ENCODE data around the gene TSPEAR. TPM values are rescaled to one million over a fixed set of nuclear protein-coding genes. Genes with fewer than 3 reads are reported as not detected.
"Not testable (repeated sequence)": the region's sequence is repeated elsewhere in the genome, so short reads cannot be mapped to it uniquely, and the experiment has no call there.

Gene TSPEAR
- total RNA-seq, 2 experiments from 2014 or later = not detected

DNA sequence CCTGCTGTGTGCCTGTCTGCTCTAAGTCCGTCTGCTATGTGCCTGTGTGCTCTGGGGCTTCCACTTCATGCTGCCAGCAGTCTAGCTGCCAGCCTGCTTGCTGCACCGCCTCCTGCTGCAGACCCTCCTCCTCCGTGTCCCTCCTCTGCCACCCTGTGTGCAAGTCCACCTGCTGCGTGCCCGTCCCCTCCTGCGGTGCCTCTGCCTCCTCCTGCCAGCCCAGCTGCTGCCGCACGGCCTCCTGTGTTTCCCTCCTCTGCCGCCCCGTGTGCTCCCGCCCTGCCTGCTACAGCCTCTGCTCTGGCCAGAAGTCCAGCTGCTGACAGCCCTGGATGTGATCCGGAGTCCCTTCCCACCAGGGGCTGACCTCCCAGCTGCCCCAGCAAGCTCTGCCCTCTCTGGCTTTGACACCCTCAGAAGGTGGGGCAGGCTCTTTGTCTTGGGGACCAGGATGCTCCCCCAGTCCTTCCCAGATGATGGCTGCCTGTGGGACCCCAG lies 73.5 kb downstream of the TSPEAR start:
- CTCF ChIA-PET, H3K4me3 Mint-ChIP-seq, H3K4me1 Mint-ChIP-seq, H3K27ac Mint-ChIP-seq, DNase-seq, H3K36me3 Mint-ChIP-seq, ATAC-seq: not testable (repeated sequence)
- peaks cover 22% of the 10 kb centered on the region for H3K9me3 Mint-ChIP-seq (ENCODE audit: low read depth)
- peaks cover 14% of the 10 kb centered on the region for H3K27me3 Mint-ChIP-seq

DNA sequence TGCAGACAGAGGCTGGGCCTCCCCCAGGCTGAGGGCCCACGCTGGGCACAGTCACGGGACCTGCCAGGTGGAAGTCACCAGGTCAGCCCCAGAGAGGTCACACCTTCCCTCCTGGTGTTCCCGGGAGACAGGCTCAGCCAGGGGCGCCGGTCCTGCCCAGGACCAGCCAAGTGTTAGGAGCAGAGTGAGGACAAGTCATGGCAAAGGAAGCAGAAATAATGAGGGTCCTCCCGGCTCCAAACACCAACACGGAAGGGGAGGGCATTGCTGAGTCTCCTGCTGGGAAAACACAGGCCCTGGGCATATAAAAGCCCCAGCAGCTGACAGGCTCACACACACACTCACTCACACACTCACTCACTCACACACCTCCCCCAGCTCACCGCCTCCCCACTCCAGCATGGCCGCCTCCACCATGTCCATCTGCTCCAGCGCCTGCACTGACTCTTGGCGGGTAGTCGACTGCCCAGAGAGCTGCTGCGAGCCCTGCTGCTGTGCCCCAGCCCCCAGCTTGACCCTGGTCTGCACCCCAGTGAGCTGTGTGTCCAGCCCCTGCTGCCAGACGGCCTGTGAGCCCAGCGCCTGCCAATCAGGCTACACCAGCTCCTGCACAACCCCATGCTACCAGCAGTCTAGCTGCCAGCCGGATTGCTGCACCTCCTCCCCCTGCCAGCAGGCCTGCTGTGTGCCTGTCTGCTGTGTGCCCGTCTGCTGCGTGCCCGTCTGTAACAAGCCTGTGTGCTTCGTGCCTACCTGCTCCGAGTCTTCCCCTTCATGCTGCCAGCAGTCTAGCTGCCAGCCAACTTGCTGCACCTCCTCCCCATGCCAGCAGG lies 74.1 kb downstream of the TSPEAR start, which contains the start of gene KRTAP10-10:
Gene KRTAP10-10, plus strand, starts transcription at position 339 of the 833 bp plus-strand sequence. Its CDS starts 62 bp downstream, at position 401.
- CTCF ChIA-PET = no interaction called here
- Mint-ChIP-seq H3K4me3 (no peak within 1 kb of the TSS), H3K36me3 (peaks cover 3% of the 10 kb centered on the region), H3K4me1 (no peaks in the 10 kb centered on the region), H3K27me3 (peaks cover 14% of the 10 kb centered on the region), H3K27ac (no peak within 1 kb of the TSS), H3K9me3 (ENCODE audit: low read depth) (peaks cover 20% of the 10 kb centered on the region)
- DNase-seq = no peak
- ATAC-seq = no peak

DNA sequence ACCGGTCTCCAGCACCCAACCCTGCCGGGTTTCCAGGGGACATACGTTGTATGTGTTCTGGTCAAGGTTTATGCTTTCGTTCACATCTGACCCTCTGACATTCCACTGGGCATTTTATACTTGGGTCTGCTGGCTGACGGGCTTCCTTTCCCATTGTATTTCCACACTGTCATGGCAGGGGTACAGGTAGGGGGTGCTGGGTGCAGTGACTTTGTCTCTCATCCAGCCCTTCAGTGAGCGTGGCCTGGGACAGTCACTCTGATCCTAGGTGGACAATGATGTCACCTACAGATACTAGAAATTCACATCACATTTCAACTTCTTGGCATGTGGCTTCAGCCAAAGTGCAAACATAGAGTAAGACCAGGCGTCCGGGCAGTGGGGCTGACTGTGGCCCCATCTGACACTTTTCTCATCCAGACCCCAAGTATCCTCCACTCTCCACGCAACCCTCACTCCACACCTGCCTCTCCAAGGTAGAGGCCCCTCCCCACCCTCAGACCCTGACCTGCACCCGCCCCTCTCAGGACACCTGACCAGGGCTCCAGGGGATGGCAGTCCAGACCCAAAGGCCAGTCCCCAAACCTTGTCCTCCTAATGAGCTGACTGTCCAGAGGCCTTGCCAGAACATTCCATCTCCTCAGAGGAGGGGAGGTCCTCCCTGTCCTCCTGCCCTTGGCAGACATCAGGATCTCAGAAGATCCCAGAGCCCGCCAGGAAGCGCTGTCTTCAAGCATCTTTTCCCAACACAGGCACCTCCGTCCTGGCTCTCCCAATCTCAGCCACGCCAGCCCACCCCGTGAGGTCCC lies 75.0 kb downstream of the TSPEAR start:
- CTCF ChIA-PET = no interaction called here
- Mint-ChIP-seq H3K27me3 (peaks cover 11% of the 10 kb centered on the region), H3K4me3 (no peak overlapping the region), H3K27ac (no peak overlapping the region), H3K36me3 (peaks cover 7% of the 10 kb centered on the region), H3K9me3 (ENCODE audit: low read depth) (peaks cover 20% of the 10 kb centered on the region), H3K4me1 (no peaks in the 10 kb centered on the region)
- DNase-seq (no peak), ATAC-seq (no peak)

DNA sequence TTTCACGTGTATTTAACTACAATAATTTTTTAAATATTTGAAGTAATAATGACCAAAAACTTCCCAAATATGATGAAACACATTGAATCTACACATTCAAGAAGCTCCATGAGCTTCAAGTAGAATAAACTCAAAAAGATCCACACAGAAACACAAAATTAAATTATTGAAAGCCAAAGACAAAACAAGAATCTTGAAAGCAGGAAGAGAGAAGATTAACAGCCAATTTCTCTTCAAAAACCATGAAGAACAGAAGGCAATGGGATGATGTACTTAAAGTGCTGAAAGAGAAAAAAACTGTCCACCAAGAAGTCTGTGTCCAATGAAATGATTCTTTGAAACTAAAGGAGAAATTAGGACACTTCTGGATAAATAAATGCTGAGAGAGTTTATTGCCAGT lies 79.3 kb downstream of the TSPEAR start:
- CTCF ChIA-PET = no interaction called here
- Mint-ChIP-seq H3K4me3 (no peak overlapping the region), H3K27ac (no peak overlapping the region), H3K9me3 (ENCODE audit: low read depth) (peaks cover 28% of the 10 kb centered on the region), H3K4me1 (peaks cover 13% of the 10 kb centered on the region), H3K27me3 (peaks cover 9% of the 10 kb centered on the region), H3K36me3 (peaks cover 18% of the 10 kb centered on the region)
- DNase-seq = no peak
- no peak for ATAC-seq

DNA sequence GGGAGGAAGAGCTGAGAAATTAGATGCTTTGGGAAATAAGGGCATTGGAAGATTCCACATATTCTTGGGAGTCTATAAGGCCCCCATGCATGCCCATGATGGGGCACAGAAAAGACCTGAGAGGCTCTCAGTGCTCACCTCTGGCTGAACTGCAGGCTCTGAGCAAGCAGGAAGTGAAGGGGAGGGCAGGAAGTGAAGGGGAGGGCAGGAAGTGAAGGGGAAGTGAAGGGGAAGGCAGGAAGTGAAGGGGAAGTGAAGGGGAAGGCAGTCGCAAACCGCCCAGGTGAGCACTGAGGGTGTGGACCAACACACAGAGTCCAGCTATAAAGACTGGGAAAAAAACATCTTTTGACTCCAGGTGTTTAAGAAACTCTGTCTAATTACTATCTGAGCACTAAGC lies 80.9 kb downstream of the TSPEAR start:
- ATAC-seq = no peak
- H3K9me3 Mint-ChIP-seq (ENCODE audit: low read depth) = peaks cover 28% of the 10 kb centered on the region
- H3K4me1 Mint-ChIP-seq = peaks cover 15% of the 10 kb centered on the region
- H3K27ac Mint-ChIP-seq = no peak overlapping the region
- H3K36me3 Mint-ChIP-seq = peaks cover 18% of the 10 kb centered on the region
- CTCF ChIA-PET = no interaction called here
- H3K27me3 Mint-ChIP-seq = peaks cover 9% of the 10 kb centered on the region
- DNase-seq = no peak
- no peak overlapping the region for H3K4me3 Mint-ChIP-seq

DNA sequence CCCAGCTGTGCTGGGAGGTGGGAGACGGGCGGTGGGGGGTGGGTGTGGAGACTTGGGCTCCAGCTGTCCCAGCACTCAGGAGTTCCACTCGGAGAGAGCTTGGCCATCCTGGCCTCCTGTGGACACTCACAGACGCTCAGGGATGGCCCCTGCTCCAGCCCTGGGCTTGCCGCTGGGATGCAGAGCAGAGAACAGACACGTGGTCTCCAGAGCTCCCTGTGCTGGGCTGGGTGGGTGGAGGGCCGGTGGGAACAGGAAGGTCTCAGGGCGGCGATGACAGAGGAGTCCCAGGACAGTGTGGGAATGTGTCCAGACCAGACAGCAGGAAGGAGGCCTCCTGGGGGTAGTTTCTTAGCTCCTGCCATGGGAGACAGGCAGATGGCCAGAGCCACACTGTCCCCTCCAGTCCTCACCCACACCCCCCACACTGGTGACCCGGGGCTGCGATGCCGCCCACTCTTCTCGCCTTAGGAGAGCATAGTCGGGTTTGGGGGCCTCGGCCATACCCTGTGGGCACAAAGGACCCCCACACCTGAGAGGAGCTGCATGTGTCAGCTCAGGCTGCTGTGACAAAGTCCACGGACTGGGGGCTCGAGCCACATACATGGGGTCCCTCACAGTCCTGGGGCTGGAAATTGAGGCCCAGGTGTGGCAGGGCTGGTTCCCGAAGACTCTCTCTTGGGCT lies 82.5 kb downstream of the TSPEAR start:
- Mint-ChIP-seq H3K27ac (no peak overlapping the region), H3K4me3 (no peak overlapping the region), H3K9me3 (ENCODE audit: low read depth) (peaks cover 37% of the 10 kb centered on the region), H3K36me3 (peaks cover 26% of the 10 kb centered on the region), H3K4me1 (peaks cover 15% of the 10 kb centered on the region), H3K27me3 (peaks cover 12% of the 10 kb centered on the region)
- CTCF ChIA-PET = no interaction called here
- ATAC-seq = no peak
- DNase-seq = no peak

DNA sequence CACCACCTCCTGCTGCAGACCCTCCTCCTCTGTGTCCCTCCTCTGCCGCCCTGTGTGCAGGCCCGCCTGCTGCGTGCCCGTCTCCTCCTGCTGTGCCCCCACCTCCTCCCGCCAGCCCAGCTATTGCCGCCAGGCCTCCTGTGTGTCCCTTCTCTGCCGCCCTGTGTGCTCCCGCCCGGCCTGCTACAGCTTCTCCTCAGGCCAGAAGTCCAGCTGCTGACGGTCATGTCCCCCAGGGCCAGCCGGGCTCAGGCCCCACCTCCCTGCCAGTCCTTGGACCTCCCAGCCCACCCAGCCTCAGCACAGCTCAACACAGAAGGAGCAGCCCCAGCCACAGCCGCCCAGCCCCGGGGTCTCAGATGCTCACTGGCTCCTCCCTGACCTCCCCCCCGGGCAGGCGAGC lies 83.5 kb downstream of the TSPEAR start:
- H3K27me3 Mint-ChIP-seq, DNase-seq, H3K4me3 Mint-ChIP-seq, CTCF ChIA-PET, ATAC-seq, H3K27ac Mint-ChIP-seq: not testable (repeated sequence)
- Mint-ChIP-seq H3K36me3 (peaks cover 31% of the 10 kb centered on the region), H3K9me3 (ENCODE audit: low read depth) (peaks cover 40% of the 10 kb centered on the region), H3K4me1 (peaks cover 15% of the 10 kb centered on the region)

DNA sequence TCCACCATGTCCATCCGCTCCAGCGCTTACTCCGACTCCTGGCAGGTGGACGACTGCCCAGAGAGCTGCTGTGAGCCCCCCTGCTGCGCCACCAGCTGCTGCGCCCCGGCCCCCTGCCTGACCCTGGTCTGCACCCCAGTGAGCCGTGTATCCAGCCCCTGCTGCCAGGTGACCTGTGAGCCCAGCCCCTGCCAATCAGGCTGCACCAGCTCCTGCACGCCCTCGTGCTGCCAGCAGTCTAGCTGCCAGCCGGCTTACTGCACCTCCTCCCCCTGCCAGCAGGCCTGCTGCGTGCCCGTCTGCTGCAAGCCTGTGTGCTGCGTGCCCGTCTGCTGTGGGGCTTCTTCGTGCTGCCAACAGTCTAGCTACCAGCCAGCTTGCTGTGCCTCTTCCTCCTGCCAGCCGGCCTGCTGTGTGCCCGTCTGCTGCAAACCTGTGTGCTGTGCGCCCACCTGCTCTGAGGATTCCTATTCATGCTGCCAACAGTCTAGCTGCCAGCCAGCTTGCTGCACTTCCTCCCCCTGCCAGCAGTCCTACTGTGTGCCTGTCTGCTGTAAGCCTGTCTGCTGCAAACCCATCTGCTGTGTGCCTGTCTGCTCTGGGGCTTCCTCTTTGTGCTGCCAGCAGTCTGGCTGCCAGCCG lies 84.1 kb downstream of the TSPEAR start:
- CTCF ChIA-PET = not testable (repeated sequence)
- peaks cover 31% of the 10 kb centered on the region for H3K36me3 Mint-ChIP-seq

DNA sequence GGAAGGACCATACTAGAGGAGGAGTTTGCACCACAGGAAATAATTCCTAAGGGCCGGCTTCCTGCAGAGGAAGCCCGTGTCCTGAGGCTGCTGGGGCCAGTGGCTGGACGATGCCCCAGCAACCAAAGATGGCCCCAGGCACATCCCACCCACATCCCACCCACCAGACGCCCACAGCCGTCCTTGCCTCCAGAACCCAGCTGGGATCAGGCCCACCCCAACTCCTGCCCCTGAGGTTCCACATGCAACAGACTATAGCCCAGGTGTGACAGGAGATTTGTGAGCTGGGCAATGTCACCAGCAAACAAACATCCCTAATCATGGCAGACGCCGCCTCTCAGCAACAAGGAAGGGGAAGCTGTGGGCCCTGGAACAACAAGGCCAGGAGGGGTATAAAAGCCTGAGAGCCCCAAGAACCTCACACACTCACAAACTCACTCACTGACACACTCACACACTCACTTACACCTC lies 84.7 kb downstream of the TSPEAR start, which contains the start of gene KRTAP10-9:
Gene KRTAP10-9, plus strand, starts transcription at position 421 of the 471 bp plus-strand sequence. CDS start 79 bp downstream, outside the sequence.
- CTCF ChIA-PET = no interaction called here
- no peak for ATAC-seq
- H3K27ac Mint-ChIP-seq = no peak within 1 kb of the TSS
- DNase-seq = no peak
- H3K27me3 Mint-ChIP-seq = peaks cover 8% of the 10 kb centered on the region
- peaks cover 38% of the 10 kb centered on the region for H3K9me3 Mint-ChIP-seq (ENCODE audit: low read depth)
- H3K36me3 Mint-ChIP-seq = peaks cover 26% of the 10 kb centered on the region
- no peak within 1 kb of the TSS for H3K4me3 Mint-ChIP-seq
- peaks cover 15% of the 10 kb centered on the region for H3K4me1 Mint-ChIP-seq

More for the DNA sequence above, 84.1 kb downstream of the TSPEAR start:
- Mint-ChIP-seq H3K9me3 (ENCODE audit: low read depth) (peaks cover 43% of the 10 kb centered on the region), H3K4me1 (peaks cover 15% of the 10 kb centered on the region)
- not testable (repeated sequence) for ATAC-seq, H3K27me3 Mint-ChIP-seq, DNase-seq, H3K27ac Mint-ChIP-seq, H3K4me3 Mint-ChIP-seq

DNA sequence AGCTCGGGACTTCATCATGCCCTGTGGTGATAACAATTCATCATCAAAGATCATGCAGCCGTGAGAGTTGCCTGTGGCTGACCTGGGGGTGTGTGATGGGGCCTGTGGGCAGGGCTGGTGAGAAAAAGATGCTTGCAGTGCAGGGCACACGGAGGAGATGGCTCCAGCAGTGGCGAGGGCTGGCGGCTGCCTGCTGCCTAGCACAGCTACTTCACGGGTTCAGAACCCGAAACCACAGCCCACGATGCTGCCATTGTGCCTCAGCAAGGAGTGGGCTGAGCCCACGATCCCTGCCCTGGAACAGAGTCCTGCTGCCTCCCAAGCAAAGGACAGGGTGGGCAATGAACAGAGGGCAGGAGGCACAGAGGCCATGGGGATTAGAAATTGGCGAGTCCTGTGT lies 85.1 kb downstream of the TSPEAR start:
- Mint-ChIP-seq H3K4me1 (peaks cover 15% of the 10 kb centered on the region), H3K4me3 (no peak overlapping the region), H3K9me3 (ENCODE audit: low read depth) (peaks cover 35% of the 10 kb centered on the region), H3K27me3 (peaks cover 8% of the 10 kb centered on the region), H3K27ac (no peak overlapping the region), H3K36me3 (peaks cover 24% of the 10 kb centered on the region)
- DNase-seq (no peak), ATAC-seq (no peak)
- CTCF ChIA-PET = no interaction called here

DNA sequence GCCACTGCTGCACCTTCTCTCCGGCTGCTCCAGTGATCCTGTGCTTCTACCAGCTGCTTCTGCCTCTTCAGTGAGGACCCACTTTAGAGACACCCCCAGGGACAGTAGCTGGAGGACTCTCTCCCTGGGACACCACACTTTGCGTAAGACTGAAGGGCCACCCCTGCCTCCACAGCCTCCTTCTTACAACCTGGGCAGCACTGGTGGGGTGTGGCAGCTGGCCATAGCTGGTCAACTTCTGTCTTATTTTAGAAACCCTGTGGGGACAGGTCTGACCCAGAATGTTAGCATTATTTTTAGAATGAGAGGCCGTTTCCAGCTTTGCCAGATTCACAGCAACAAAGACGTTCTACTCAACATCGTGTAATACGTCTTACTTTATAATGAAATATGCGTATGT lies 85.6 kb downstream of the TSPEAR start:
- peaks cover 13% of the 10 kb centered on the region for H3K4me1 Mint-ChIP-seq
- CTCF ChIA-PET = no interaction called here
- H3K27ac Mint-ChIP-seq = no peak overlapping the region
- no peak for DNase-seq
- H3K4me3 Mint-ChIP-seq = no peak overlapping the region
- H3K9me3 Mint-ChIP-seq (ENCODE audit: low read depth) = peaks cover 33% of the 10 kb centered on the region
- peaks cover 23% of the 10 kb centered on the region for H3K36me3 Mint-ChIP-seq
- peaks cover 8% of the 10 kb centered on the region for H3K27me3 Mint-ChIP-seq
- ATAC-seq = no peak

DNA sequence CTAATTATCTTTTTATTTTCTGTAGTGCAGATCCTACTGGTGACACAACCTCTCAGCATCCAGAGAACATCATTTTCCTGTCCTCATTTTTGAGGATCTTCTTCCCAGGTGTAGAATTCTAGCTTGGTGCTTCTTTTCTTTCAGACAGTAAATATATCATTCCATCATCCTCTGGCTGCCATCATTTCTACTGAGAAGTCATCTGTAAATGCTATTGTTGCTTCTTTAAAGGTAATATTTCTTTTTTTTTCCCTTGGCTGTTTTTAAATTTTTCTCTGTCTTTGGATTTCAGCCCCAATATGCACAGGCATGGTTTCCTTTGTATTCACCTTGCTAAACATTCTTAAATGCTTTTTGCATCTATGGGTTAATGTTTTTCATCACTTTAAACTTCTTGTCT lies 87.8 kb downstream of the TSPEAR start:
- ATAC-seq (no peak), DNase-seq (no peak)
- Mint-ChIP-seq H3K27ac (no peak overlapping the region), H3K4me3 (no peak overlapping the region), H3K36me3 (peaks cover 35% of the 10 kb centered on the region), H3K27me3 (peaks cover 8% of the 10 kb centered on the region), H3K9me3 (ENCODE audit: low read depth) (peaks cover 35% of the 10 kb centered on the region), H3K4me1 (peaks cover 17% of the 10 kb centered on the region)
- CTCF ChIA-PET = no interaction called here

DNA sequence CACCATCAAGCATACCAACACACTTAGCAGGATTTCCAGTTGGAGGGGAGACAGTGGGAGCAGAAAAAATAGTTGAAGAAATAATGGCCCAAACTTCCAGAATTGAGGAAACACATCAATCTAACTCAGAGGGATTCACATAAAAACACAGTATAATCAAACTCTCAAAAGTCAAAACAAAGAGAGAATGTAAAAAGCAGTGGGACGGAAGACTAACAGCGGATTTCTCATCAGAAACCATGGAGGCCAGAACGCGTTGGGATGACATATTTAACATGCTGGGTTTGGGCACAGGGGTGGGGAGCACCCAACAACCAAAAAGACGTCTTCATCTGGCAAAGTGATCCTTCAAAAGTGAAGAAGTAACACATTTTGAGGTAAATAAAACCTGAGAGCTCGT lies 91.5 kb downstream of the TSPEAR start:
- Mint-ChIP-seq H3K36me3 (peaks cover 39% of the 10 kb centered on the region), H3K4me1 (peaks cover 21% of the 10 kb centered on the region), H3K4me3 (no peak overlapping the region), H3K9me3 (ENCODE audit: low read depth) (peaks cover 33% of the 10 kb centered on the region), H3K27ac (no peak overlapping the region), H3K27me3 (peaks cover 6% of the 10 kb centered on the region)
- DNase-seq (no peak), ATAC-seq (no peak)
- CTCF ChIA-PET = no interaction called here

All from activated CD8-positive, alpha-beta memory T cell treated with anti-CD3 and anti-CD28 coated beads, Interleukin-2, amount 10 ng/mL, durations not matched to agents 7 days and 5 days (primary cell).